HepG2 (cell line): ENCODE measurements around the gene CDK11B. TPM values are rescaled to one million over a fixed set of nuclear protein-coding genes. Genes with fewer than 3 reads are reported as not detected.

Source experiments
- ATAC-seq: fragments of 200-7000 bp; cut with Tn5 transposase; 3 replicates; pipeline ENCODE4 v1.9.1; 2020; ENCODE audit warnings: mild to moderate bottlenecking, moderate library complexity
- BruUV-seq: library from RNA; stranded (reverse); fragments of 400-500 nt; replicated peaks from 2 replicates; lab custom pipeline; 2021; lab: Mats Ljungman, UMichigan
- CTCF ChIA-PET: fragments of 300-600 bp; formaldehyde crosslinking; extraction: SDS; loops from one replicate; lab custom pipeline; 2021; ENCODE audit warnings: low total read pairs, inconsistent platforms, low intra/inter-chr PET ratio; lab: Yijun Ruan, JAX
- POLR2A ChIA-PET: fragments of 350-600 bp; sonication (Branson Sonifier 250); formaldehyde crosslinking; loops from one replicate; lab custom pipeline; 2020; ENCODE audit warnings: antibody characterized with exemption, inconsistent platforms; lab: Yijun Ruan, JAX
- DNase-seq: peaks from one replicate; pipeline ENCODE4 v3.0.0-alpha.2; 2015; ENCODE audit warnings: low spot score
- FAIRE-seq: peaks from 3 replicates; lab custom pipeline; 2011; peaks lifted over from hg19 to GRCh38; lab: Jason Lieb, UNC
- H2AFZ ChIP-seq: one replicate; pipeline ENCODE4 v1.6.1; 2011; ENCODE audit warnings: low read length, inconsistent platforms
- H3K27ac ChIP-seq: fragments of 300-600 bp; 3 replicates; pipeline ENCODE4 v1.8.0; 2011; ENCODE audit warnings: mixed run types, mild to moderate bottlenecking, mixed read lengths, low read length, inconsistent platforms; ENCODE audit not compliant: insufficient read depth; ENCODE audit errors: extremely low read length
- H3K27me3 ChIP-seq, 2 experiments: fragments of 200-600 bp in 1 of 2; 2 replicates in 1 of 2; 3 replicates in 1 of 2; pipeline versions ENCODE4 v1.6.0 to v1.8.0; 2011; ENCODE audit warnings: low read length in 2 of 2, mild to moderate bottlenecking in 2 of 2, moderate library complexity in 2 of 2, inconsistent platforms in 1 of 2; ENCODE audit not compliant: insufficient read depth in 2 of 2, control insufficient read depth in 1 of 2
- H3K36me3 ChIP-seq, 2 experiments: fragments of 200-600 bp in 1 of 2; replicated peaks in 1 of 2; 2 replicates in 1 of 2; 3 replicates in 1 of 2; pipeline versions ENCODE4 v1.5.1 to v1.8.0; 2011; ENCODE audit warnings: low read length in 2 of 2, inconsistent platforms in 1 of 2; ENCODE audit not compliant: insufficient read depth in 2 of 2, control insufficient read depth in 1 of 2
- H3K4me1 ChIP-seq: 2 replicates; pipeline ENCODE4 v1.5.1; 2012; ENCODE audit warnings: low read length, inconsistent platforms; ENCODE audit not compliant: insufficient read depth
- H3K4me2 ChIP-seq: 2 replicates; pipeline ENCODE4 v1.6.0; 2011; ENCODE audit warnings: low read depth, low read length, inconsistent platforms
- H3K4me3 ChIP-seq, 3 experiments: fragments of 200-600 bp in 1 of 3; sonication (generic), shearing (Covaris generic) in 1 of 3; replicated peaks in 1 of 3; 2 replicates each; pipeline ENCODE4 v1.5.1; 2011 to 2016; ENCODE audit warnings: low read length in 3 of 3, inconsistent platforms in 2 of 3, low read depth in 2 of 3, mild to moderate bottlenecking in 2 of 3, control low read depth in 1 of 3, mixed read lengths in 1 of 3; ENCODE audit not compliant: insufficient read depth in 1 of 3
- H3K79me2 ChIP-seq: one replicate; pipeline ENCODE4 v1.6.1; 2011; ENCODE audit warnings: low read length, inconsistent platforms; ENCODE audit not compliant: insufficient read depth
- H3K9ac ChIP-seq: 2 replicates; pipeline ENCODE4 v1.6.0; 2011; ENCODE audit warnings: mild to moderate bottlenecking, low read depth, low read length, inconsistent platforms; ENCODE audit not compliant: insufficient read depth
- H3K9me3 ChIP-seq: 2 replicates; pipeline ENCODE4 v1.5.1; 2012; ENCODE audit warnings: mild to moderate bottlenecking, low read length
- H4K20me1 ChIP-seq: 2 replicates; pipeline ENCODE4 v1.6.0; 2011; ENCODE audit warnings: inconsistent platforms, mild to moderate bottlenecking, low read length, moderate library complexity; ENCODE audit not compliant: insufficient read depth
- AGO2 ChIP-seq: fragments of 200-400 bp; formaldehyde crosslinking; optimal IDR thresholded peaks from 2 replicates; pipeline ENCODE3; 2017; ENCODE audit warnings: mild to moderate bottlenecking, low read depth, low read length, moderate library complexity
- CTCF ChIP-seq: sonication (generic); formaldehyde crosslinking; IDR thresholded peaks from 2 replicates; pipeline ENCODE4 v1.5.0; 2020; ENCODE audit warnings: mild to moderate bottlenecking, missing genetic modification reagents, moderate library complexity
- FOXJ3 ChIP-seq: sonication (generic); formaldehyde crosslinking; IDR thresholded peaks from 2 replicates; pipeline ENCODE4 v1.4.0; 2020; ENCODE audit warnings: missing genetic modification reagents, mild to moderate bottlenecking, borderline replicate concordance
- STAG1 ChIP-seq: sonication (generic); formaldehyde crosslinking; IDR thresholded peaks from 2 replicates; pipeline ENCODE4 v1.4.0; 2020; ENCODE audit warnings: missing genetic modification reagents
- ZBTB38 ChIP-seq: sonication (generic); formaldehyde crosslinking; IDR thresholded peaks from 2 replicates; pipeline ENCODE4 v1.5.1; 2020; ENCODE audit warnings: mild to moderate bottlenecking, missing genetic modification reagents
- ZBTB42 ChIP-seq: sonication (generic); formaldehyde crosslinking; IDR thresholded peaks from 2 replicates; pipeline ENCODE4 v1.5.0; 2020; ENCODE audit warnings: mild to moderate bottlenecking, missing genetic modification reagents
- ZNF205 ChIP-seq: IDR thresholded peaks from 2 replicates; pipeline ENCODE4 v1.6.1; 2018; ENCODE audit warnings: missing biosample characterization, missing genetic modification reagents
- ZNF614 ChIP-seq: IDR thresholded peaks from 2 replicates; pipeline ENCODE4 v1.6.1; 2018; ENCODE audit warnings: missing biosample characterization, missing genetic modification reagents, inconsistent platforms, borderline replicate concordance
- ZNF768 ChIP-seq: sonication (generic); formaldehyde crosslinking; IDR thresholded peaks from 2 replicates; pipeline ENCODE4 v1.4.0; 2020; ENCODE audit warnings: missing genetic modification reagents
- WGBS: methylation state at CpG from one replicate; pipeline ENCODE4 v1.1.6; 2017; ENCODE audit warnings: low lambda C conversion rate; 5-methylcytosine and 5-hydroxymethylcytosine counted together
- in situ Hi-C: cut with HindIII; loops from 2 replicates; pipeline ENCODE4 v1.10.0; 2017; ENCODE audit warnings: low pct_unique_long_range_greater_than_20kb; ENCODE audit not compliant: extremely low pct_ligation_motif_present
- intact Hi-C: fragments of 100-400 bp; cut with micrococcal nuclease; formaldehyde crosslinking; loops from one replicate; pipeline ENCODE4 v1.10.0; 2022; ENCODE audit not compliant: unreplicated experiment
- polyA plus RNA-seq, 8 experiments: library from polyadenylated mRNA; depleted of rRNA in 3 of 8; stranded (reverse) in 7 of 8; unstranded in 1 of 8; fragments of >200 nt; fragmentation: Illumina TruSeq in 4 of 8; extraction: Trizol in 4 of 8; gene quantifications; 2 replicates each; pipeline versions ENCODE4 v1.2.1 to v1.2.3, GENCODE V29; 2011 to 2016; ENCODE audit warnings: low read depth in 4 of 8, missing spikeins in 1 of 8, mixed read lengths in 1 of 8; ENCODE audit not compliant: insufficient read depth in 1 of 8
- total RNA-seq, 5 experiments: library from RNA; depleted of rRNA; stranded (reverse); fragments of >200 nt; fragmentation: Illumina TruSeq; extraction: Trizol; gene quantifications; 2 replicates each; pipeline ENCODE4 v1.2.3, GENCODE V29; 2016; ENCODE audit warnings: low read depth in 1 of 5
- TF ChIP-seq, protein P1 (sequence below): sonication (generic); formaldehyde crosslinking; IDR thresholded peaks from 2 replicates; pipeline ENCODE4 v1.4.0; 2020; ENCODE audit warnings: missing genetic modification reagents

CDK11B gene
- total and polyA plus RNA-seq, 2 of the 13 experiments (the other 11 are each of a cell fraction or from before 2014, with no cell fraction given) = 3.6 to 15.1 TPM

GRCh38 chr1:1665815-1666251 is 7.0 kb upstream of the CDK11B start:
- peak; percentile 67 for ATAC-seq
- Histone ChIP-seq H3K27me3 (no peaks in the 10 kb centered on the region), H3K36me3 (peaks cover 6 to 23% of the 10 kb centered on the region in 2 experiments; a peak in 4 of 5 replicates), H3K9ac (no peak overlapping the region), H3K27ac (no peak overlapping the region), H3K79me2 (no peaks in the 10 kb centered on the region), H3K9me3 (no peaks in the 10 kb centered on the region), H2AFZ (no peak overlapping the region), H3K4me2 (no peak overlapping the region), H3K4me1 (no peaks in the 10 kb centered on the region), H4K20me1 (no peaks in the 10 kb centered on the region), H3K4me3 (no peak overlapping the region)
- ChIA-PET CTCF (no interaction called here), POLR2A (no interaction called here)
- 96% methylated on average over 8 of the region's 25 CpGs for WGBS
- DNase-seq = no peak
- intact Hi-C loops (no loop called here), in situ Hi-C loops (no loop called here)
- TF ChIP-seq, protein P1, sequence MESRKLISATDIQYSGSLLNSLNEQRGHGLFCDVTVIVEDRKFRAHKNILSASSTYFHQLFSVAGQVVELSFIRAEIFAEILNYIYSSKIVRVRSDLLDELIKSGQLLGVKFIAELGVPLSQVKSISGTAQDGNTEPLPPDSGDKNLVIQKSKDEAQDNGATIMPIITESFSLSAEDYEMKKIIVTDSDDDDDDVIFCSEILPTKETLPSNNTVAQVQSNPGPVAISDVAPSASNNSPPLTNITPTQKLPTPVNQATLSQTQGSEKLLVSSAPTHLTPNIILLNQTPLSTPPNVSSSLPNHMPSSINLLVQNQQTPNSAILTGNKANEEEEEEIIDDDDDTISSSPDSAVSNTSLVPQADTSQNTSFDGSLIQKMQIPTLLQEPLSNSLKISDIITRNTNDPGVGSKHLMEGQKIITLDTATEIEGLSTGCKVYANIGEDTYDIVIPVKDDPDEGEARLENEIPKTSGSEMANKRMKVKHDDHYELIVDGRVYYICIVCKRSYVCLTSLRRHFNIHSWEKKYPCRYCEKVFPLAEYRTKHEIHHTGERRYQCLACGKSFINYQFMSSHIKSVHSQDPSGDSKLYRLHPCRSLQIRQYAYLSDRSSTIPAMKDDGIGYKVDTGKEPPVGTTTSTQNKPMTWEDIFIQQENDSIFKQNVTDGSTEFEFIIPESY = peak; percentile 87
- peak; percentile 35 for TF ChIP-seq STAG1 (CRISPR knock-in tag)
- TF ChIP-seq CTCF (CRISPR knock-in tag) = peak; percentile 76
- no peak for TF ChIP-seq ZNF614 (CRISPR knock-in tag)
- 0 out of 2 replicates have a peak, but pooled peaks have one; percentile 11 for TF ChIP-seq ZNF768 (CRISPR knock-in tag)
- TF ChIP-seq ZNF205 (CRISPR knock-in tag) = no peak
- TF ChIP-seq ZBTB42 = no peak
- TF ChIP-seq ZBTB38 (CRISPR knock-in tag) = peak; percentile 70; the same call in 1 of the 2 replicates
- TF ChIP-seq AGO2 = peak; percentile 17
- no peak for TF ChIP-seq FOXJ3
- FAIRE-seq = no peak
- no TSS peak for BruUV-seq
